HPDE6-E6E7 (cell line): ENCODE data around the gene C19orf53.

Experiments
- DNase-seq: peaks from one replicate; pipeline ENCODE4 v3.0.0; 2011; ENCODE audit warnings: missing footprints; ENCODE audit errors: extremely low spot score

C19orf53 gene

DNA sequence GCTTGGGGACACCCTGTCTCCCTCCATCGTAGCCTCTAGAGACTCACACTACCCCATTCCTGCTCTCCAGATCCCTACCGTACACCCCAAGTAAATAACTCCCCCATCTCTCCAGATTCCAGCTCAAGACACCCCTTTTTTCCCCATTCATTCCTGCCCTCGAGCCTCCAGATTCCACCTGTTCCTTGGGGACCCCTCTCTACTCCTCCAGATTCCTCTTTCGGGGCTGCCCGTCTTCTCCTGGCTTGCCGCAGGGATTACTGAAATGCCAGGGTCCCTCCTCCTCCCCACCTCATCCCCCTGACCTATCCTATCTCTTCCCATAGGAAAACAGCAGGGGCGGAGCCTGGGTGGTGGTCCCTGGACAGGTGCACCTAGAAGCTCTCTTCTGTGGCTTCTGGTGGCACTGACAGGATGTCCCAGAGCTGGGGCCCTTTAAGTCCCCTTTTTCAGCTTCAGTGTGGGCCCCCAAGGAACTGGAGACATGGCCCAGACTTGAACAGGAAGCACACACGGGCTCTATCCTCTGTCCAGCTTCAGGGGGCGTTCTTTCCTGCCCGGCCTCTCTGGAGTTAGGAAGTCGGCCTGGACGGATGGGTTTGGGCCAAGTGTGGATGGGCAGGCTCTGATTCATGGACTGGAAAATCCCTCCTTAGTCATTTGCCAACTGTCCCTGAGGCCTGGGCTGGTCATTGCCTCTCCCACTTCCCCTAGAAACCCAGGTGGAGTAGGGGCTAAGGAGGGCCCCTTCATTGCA is 22.2 kb downstream of the C19orf53 start:
- peak; percentile 77 for DNase-seq

GRCh38 chr19:13797058-13797440 is 22.8 kb downstream of the C19orf53 start:
- DNase-seq: no peak

DNA sequence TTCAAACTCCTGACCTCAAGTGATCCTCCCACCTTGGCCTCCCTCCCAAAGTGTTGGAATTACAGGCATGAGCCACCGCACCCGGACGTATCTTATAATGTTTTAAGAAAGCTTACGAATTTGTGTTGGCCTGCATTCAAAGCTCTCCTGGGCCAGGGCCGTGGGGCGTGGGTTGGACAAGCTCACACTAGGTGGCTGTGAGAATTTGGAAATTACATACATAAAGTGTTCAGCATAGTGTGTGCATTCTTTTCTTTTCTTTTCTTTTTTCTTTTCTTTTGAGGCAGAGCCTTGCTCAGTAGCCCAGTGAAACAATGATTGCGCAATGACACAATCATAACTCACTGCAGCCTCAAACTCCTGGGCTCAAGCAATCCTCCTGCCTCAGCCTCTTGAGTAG is 23.6 kb downstream of the C19orf53 start:
- no peak for DNase-seq

GRCh38 chr19:13799669-13800068 is 25.4 kb downstream of the C19orf53 start:
- no peak for DNase-seq

GRCh38 chr19:13803038-13803437 is 28.8 kb downstream of the C19orf53 start:
- peak; percentile 54 for DNase-seq

DNA sequence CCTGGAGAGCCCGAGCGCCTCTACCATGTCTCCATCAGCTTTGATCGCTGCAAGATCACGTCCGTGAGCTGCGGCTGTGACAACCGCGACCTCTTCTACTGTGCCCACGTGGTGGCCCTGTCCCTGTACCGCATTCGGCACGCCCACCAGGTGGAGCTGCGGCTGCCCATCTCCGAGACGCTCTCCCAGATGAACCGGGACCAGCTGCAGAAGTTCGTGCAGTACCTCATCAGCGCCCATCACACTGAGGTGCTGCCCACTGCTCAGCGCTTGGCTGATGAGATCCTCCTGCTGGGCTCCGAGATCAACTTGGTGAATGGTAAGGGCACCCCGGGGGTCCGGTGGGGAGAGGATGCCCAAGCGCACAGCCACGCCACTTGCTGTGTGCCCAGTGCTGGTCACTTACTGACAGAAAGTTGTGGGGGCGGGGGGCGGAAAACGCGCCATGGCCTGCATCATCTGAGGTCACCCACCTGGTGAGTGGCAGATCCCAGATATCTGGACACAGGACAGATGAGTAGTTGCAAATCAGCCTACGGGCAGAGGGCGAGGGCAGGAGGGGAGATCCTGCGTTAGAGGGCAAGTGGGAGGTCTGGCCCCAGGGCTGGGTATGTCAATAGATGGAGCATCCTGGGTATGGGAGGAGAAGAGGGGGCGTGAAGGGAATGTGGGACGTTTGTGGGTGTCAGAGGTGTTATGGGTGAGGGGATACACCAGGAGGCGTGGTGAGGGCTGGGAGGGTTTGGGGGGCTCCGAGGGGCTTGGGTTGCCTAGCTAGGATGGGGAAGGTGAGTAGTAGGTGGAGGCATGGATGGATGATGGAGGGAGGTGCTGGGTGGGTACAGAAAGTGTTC is 30.8 kb downstream of the C19orf53 start:
- DNase-seq: no peak

DNA sequence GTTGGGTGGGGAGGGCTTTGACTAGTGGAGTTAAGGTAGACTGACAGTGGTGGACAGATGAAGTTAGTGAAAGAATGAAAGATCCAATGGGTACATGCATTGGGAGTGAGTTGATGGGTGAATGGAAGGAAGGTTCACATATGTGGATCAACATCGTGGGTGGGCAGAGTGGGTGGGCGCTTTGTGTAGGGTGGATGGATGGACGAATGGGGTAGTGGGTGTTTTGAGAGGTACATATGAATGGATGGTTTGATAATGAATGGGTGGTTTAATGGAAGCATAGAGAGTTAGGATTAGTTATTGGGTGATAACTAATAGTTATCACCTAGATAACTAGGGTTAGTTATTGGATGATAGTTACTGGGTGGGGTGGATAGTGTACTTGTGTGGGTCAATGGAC is 32.5 kb downstream of the C19orf53 start:
- DNase-seq: no peak

GRCh38 chr19:13807421-13808021 is 33.3 kb downstream of the C19orf53 start:
- no peak for DNase-seq

DNA sequence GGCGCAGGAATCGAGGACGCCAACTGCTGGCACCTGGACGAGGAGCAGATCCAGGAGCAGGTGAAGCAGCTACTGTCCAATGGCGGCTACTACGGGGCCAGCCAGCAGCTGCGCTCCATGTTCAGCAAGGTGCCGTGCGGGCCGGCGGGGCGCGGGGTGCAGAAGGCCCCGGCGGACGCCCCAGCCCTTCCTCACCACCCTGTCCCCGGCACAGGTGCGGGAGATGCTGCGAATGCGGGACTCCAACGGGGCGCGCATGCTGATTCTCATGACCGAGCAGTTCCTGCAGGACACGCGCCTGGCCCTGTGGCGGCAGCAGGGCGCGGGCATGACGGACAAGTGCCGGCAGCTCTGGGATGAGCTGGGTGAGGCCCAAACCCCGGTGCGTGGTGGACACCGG is 34.6 kb downstream of the C19orf53 start:
- no peak for DNase-seq

GRCh38 chr19:13812544-13812943 is 38.3 kb downstream of the C19orf53 start:
- no peak for DNase-seq

GRCh38 chr19:13813147-13813546 is 38.9 kb downstream of the C19orf53 start:
- no peak for DNase-seq

GRCh38 chr19:13814550-13814949 is 40.3 kb downstream of the C19orf53 start:
- no peak for DNase-seq

DNA sequence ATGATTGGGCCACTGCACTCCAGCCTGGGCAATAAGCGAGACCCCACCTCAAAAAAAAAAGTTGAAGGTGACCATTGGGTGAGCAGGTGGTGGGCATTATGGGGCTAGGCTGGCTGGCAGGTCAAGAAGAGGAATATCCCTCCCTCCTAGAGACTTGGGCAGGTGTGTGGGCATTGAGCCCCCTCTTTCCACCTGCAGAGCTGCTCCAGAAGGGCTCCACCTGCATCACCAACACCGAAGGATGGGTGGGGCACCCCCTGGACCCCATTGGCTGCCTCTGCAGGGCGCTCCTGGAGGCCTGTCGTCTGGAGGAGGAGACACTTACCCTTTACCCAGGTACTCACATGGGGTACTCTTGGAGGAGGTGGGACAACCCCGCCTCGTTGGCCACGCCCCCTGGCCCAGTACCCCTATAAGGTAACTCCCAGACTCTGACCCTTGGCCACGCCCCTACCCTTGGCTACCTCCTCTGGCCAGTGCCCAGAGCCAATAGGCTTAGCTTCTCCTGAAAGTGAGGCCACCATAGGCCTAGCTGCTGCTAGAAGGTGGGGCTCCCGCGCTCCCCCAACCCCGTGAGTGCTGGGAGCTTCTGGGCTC is 42.9 kb downstream of the C19orf53 start:
- DNase-seq: no peak

DNA sequence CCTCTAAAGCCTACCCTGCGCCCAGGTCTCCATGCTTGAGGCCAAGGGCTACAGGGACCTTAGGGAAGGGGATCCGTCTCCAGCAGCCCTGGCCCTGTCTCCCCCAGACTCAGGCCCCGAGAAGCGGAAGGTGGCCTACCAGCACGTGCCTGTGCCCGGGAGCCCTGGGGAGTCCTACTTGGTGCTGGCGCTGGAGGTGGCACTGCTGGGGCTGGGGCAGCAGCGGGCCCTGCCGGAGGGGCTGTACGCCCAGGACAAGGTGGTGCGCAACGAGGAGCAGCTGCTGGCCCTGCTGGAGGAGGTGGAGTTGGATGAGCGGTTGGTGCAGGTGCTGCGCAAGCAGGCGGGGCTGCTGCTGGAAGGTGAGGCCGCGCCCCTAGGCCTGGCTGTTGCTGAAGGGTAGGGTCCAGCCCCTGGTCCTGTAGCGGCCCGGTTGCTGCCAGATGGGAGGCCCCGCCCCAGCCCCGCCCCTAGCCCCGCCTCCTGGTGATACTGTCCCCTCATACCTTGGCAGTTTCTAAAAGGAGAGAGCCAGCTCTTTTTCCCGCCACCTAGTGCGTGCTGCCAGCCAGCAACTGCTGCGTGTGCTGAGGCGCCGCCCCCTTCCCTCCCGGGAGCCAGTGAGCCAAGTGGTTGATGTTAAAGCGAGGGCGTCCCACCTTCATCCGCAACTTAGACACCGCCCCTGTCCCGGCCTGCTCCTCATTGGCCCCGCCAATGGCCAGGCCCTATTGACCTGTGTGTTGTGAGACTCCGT is 43.5 kb downstream of the C19orf53 start:
- DNase-seq: no peak

DNA sequence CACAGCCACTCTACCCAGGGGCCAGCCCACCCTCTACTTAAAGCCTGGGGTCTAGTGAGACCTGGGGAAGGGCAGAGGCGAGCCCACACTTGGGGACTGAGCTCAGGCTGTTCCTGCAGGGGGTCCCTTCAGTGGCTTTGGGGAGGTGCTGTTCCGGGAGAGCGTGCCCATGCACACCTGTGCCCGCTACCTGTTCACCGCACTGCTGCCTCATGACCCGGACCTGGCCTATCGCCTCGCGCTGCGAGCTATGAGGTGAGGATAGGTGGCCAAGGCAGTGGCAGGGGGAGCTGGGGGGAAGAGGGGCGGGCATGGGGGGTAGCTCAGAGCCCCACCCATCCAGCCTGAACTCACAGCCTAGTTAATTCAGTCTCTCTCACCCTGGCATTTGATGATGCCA is 45.0 kb downstream of the C19orf53 start:
- no peak for DNase-seq

DNA sequence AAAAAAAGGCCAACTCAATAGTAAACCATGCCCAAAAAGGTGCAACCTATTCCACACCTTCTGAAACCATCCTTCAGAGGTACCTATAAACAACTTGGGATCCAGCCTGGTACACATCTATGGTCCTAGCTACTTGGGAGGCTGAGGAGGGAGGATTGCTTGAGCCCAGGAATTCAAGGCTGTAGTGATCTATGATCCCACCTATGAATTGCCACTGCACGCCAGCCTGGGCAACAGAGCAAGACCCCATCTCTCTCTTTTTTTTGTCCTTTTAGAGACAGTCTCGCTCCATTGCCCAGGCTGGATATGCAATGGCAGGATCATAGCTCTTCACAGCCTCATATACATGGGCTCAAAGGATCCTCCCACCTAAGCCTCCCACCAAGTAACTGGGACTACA is 47.0 kb downstream of the C19orf53 start:
- DNase-seq: no peak

- no peak for DNase-seq
Observed at GRCh38 chr19:13823256-13823655, 49.0 kb downstream of the C19orf53 start.

DNA sequence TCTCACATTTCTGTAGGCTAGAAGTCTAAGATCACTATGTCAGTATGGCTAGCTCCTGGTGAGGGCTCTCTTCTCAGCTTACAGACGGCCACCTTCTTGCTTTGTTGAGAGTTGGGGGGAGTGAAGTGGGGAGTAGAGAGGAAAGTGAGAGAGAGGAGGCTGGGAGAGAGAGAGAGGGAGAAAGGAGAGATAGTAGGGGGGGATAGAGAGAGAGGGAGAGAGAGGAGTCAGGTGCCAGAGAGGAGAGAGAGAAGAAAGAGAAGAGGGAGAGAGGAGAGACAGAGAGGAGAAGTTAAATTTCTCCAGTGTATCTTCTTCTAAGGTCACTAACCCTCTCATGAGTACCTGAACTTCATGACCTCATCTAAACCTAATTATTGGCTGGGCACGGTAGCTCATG is 49.6 kb downstream of the C19orf53 start:
- DNase-seq: no peak

DNA sequence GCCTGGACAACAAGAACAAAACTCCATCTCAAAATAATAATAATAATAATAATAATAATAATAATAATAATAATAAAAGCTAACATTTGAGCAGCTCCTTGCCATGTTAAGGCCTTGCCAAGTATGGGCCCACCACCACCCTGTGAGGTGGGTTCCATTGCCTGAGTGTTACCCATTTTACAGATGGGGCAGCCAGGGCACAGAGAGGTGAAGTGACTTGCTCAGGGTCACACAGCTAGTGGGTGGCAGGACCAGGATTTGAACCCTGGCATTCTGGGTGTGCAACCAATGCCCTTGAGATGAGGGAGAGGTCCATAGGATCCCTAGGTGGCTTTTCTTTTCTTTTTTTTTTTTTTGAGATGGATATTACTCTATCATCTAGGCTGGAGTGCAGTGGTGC is 50.4 kb downstream of the C19orf53 start:
- DNase-seq: no peak

DNA sequence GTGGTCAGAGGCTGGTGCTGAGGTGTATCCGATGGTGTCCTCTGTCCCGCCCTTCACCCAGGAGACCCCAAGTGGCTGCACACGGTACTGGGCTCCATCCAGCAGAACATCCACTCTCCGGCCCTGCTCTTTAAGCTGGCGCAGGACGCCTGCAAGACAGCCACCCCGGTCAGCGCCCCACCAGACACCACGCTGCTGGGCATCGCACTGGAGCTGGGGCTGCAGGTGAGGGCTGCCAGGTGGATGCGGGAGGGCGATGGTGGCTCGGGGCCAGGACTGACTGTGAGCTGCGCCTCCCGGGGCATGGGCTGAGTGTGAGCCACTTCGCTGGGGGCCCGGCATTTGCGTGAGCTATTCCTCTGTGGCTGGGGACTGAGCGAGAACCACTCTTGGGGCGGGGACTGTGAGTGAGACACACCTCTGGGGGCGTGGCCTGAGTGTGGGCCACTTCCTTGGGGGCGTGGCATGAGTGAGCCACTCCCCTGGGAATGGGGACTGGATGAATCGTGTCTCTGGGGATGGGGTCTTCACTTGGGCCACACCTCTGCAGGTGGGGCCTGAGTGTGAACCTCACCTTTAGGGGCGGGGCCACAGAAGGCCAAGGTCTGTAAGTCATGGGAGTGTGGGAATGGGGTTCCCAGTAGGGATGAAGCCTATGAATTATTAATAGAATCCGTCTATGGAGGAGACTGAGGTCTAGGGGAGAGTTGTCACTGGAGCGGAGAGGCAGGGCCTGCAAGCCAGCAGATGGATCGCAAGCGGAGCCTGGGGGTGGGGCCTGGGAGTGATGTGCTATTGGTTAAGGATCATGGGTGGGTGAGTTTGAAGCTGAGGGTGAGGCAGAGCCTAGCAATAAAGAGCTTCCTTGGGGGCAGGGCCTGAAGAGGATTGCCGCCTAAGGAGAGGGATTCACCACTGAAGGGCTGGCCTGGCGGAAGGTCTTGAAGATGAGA is 51.5 kb downstream of the C19orf53 start:
- DNase-seq: no peak
